Activated CD4-positive, alpha-beta T cell treated with anti-CD3 and anti-CD28 coated beads for 48 hours (primary cell): ENCODE measurements around the gene CYSTM1.

Source experiments
- DNase-seq: peaks from one replicate; pipeline ENCODE4 v3.0.0-alpha.2; 2020

Gene CYSTM1

DNA sequence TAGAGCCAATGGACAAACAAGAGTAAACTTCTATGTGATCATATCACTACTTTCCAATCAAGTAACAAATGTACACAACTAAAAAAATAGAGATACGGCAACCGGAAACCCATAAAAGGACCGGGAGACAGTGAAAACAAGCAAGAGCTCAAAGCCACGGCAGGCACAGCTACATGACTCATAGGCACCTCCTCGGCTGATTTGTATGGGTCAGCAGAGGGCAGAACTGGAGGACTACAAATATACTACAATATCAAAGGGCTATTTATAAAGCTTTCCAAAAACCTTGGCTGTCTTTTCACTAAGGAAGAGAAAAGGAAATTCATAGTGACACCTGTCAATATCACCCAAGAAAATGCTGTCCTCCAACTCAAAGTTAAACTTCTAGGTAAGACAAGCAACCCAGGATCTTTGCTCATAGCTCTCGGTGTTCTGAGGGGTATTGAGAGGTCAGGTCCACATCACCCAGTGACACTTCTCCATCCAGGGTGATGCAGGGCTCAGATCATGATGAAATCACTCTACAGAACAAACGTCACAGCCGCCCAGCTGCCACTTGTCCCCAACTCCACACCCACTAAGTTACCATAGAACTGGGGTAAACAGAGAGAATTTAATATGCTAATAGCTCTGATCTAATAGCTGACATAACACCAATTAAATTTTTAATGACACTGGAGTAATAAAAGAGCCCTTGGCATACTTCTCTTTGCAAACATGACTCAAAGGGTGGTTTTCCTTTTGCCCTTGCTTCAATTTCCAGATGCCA, 86.6 kb downstream of the CYSTM1 start:
- no peak for DNase-seq

- DNase-seq: no peak
Observed at GRCh38 chr5:140262221-140262620, 87.2 kb downstream of the CYSTM1 start.

DNA sequence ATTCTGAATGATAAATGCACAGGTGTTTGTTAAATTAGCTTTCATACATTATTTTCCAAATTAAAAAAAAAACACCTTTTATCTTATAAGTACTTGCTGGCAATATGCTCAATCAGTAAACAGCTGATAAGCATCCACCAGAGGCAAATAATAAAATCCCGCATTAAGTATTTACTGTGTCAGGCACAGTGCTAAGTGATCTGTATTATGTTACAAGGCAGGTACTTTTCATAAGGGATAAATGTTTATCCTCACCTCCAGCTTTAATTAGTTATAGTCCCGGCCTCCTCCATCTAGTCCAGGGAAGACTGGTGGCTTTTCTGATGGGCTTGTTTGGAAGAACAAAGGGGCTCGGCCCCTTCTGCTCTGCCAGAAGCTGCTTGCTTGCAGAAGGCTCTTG, 87.9 kb downstream of the CYSTM1 start:
- DNase-seq: no peak

- DNase-seq: no peak
Observed at GRCh38 chr5:140265845-140266244, 90.9 kb downstream of the CYSTM1 start.

DNA sequence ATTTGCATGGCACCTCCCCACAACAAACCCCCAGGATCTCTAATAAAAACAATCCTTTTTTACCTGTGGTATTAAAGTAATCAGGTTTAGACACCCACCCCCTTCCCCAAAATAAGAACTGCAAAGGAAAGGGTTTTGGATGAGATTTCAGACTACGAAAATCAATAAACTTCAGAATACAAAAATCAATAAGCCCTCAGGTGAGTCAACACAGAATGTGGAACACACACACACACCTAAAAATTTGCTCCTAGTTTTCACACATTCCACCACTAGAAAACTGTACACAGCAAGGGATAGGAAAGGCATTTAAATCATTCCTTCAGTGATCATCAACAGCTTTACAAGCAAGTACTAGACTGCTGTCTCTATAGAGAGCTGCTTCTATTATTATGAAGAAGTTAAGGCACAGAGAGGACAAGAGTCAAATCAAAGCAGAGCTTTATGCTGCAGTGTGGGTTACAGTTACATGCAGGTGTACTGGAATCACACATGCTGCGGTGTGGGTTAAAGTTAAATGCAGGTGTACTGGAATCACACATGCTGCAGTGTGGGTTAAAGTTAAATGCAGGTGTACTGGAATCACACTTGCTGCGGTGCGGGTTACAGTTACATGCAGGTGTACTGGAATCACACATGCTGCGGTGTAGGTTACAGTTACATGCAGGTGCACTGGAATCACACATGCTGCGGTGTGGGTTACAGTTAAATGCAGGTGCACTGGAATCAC, 91.6 kb downstream of the CYSTM1 start:
- no peak for DNase-seq

DNA sequence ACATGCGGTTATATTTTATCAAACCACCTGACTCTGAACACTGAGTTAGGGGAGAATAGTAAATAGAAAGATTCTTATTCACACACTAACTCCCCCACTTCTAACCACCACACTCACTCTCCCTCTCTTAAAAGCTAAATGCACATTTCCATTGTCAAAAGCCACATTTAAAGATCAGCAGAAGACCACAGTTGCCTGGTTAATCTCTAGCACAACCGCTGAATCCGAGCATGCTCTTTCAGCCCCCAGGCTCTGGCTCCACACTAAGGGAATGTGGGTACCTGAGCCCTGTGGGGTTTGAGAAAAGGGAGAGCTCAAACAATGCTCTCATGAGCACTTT, 92.2 kb downstream of the CYSTM1 start:
- no peak for DNase-seq

GRCh38 chr5:140267559-140268018, 92.6 kb downstream of the CYSTM1 start:
- DNase-seq: no peak

DNA sequence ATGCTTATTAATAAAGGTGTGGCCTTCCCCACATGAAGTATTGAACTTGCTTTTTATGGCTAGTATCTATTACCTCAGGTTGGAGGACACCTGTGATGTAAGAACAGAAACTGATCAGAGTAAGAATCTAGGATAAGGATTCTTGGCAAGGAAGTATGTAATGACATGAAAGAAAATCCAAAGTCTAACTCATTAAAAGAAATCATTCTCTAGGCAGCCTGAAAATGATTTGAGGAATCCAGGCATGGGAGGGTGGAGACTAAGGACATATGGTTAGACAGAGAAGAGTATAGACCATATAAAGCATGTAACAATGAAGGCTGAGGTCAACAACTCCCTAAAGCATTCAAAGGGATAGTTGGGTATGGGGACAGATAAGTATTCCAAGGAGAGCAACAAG, 95.0 kb downstream of the CYSTM1 start:
- DNase-seq: no peak

GRCh38 chr5:140273401-140273877, 98.5 kb downstream of the CYSTM1 start:
- no peak for DNase-seq

DNA sequence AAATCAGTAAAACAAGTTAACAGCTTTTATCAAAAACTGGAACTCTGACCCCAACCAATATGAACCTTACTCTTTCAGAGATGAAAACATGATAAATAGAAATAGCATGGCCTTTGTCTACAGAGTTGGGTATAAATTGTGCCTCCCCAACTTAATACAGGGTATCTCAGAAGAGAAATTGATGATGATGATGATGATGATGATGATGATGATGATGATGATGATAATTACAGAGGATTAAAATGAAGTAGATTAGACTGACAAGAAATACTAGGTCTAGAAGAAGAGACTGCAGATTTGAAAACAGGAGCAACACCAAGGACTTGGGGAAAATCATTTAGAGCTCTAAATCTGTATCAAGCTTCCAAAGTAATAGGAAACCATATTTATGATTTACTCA, 100.8 kb downstream of the CYSTM1 start:
- no peak for DNase-seq

- no peak for DNase-seq
Observed at GRCh38 chr5:140282266-140282665, 107.3 kb downstream of the CYSTM1 start.

GRCh38 chr5:140284013-140284412, 109.0 kb downstream of the CYSTM1 start:
- no peak for DNase-seq

DNA sequence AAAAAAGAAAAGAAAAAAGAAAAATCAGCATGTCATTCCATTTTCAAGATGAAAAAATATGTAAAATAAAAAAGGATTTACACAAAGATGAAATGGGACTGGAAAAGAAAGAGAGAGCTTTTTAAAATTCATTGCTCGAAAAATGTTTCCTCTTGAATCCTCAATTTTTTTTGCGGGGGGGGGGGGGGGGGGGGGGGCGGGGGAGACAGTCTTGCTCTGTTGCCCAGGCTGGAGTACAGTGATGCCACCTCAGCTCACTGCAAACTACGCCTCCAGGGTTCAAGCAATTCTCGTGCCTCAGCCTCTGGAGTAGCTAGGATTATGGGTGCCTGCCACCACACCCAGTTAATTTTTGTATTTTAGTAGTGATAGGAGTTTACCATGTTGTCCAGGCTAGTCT, 111.4 kb downstream of the CYSTM1 start:
- no peak for DNase-seq

DNA sequence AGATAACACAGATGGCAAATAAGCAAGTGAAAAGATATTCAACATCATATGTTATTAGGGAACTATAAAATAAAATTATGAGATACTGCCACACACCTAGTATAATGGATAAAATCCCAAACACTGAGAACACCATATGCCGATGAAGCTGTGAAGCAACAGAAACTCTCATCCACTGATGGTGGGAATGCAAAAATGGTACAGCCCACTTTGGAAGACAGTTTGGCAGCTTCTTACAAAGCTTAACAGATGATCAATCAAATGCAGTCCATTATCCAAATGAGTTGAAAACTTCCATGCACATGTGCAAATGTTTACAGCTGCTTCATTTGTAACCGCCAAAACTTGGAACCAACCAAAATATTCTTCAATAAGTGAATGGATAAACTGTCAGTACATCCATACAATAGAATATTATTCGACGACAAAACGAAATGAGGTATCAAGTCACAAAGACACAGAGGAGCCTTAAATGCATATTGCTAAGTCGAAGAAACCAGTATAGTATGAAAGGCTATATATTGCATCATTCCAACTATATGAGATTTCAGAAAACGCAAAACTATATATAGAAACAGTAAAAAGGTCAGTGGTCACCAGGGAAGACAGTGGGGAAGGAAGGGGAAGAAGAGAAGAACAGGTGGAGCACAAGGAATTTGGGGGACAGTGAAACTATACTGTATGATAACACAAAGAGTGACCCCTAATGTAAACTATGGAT, 113.0 kb downstream of the CYSTM1 start:
- DNase-seq: no peak

DNA sequence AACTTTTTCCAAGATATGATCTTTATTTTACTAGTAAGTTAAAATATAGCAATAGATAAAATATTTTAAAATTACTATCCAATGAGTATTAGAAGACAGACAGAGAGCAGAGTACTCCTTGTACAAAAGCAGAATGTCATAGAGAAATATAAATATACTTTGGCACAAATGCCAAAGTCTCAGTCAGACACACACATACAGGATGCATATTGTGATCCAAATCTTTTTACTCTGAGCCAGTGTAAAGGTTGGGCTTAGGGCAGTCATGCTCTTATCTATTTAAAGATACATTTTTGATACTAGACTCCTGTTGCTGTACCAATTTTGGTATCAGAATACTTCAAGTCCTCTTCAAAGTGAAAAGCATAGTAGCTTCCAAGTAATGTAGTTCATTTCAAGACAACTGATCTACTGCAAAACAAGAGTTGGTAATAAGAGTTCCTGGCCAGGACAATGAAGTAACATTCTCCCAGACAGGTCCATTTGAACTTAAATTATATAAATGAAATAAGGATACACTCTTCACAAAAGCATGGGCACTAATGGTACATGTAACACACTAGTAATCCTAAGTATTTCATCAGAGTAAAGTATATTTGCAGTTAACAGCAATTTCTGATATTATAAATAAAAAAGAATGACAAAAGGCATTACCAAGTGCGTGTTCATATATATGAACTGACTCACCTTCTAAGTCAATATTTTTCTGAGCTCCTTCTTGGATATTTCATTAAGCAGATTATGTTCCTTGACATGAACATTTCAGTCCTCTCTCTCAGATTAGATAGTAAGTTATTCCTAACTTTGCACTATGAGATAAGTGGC, 117.4 kb downstream of the CYSTM1 start:
- DNase-seq: no peak
